HPDE6-E6E7 (cell line): ENCODE measurements around the gene RAE1.

Experiments used
- DNase-seq: peaks from one replicate; pipeline ENCODE4 v3.0.0; 2011; ENCODE audit warnings: missing footprints; ENCODE audit errors: extremely low spot score

RAE1 gene

GRCh38 chr20:57351042-57351783 is at the start of gene RAE1:
TSS of gene RAE1 (plus strand) at chr20:57351255. CDS start at chr20:57354039, 2,784 bp downstream.
- DNase-seq: peak; percentile 98

- no peak for DNase-seq
Observed at GRCh38 chr20:57306747-57307146, 44.3 kb upstream of the RAE1 start.

- DNase-seq: no peak
Observed at GRCh38 chr20:57308451-57309271, 42.4 kb upstream of the RAE1 start.

GRCh38 chr20:57309544-57310115 is 41.4 kb upstream of the RAE1 start:
- no peak for DNase-seq

- no peak for DNase-seq
Observed at GRCh38 chr20:57310821-57311514, 40.1 kb upstream of the RAE1 start.

GRCh38 chr20:57312138-57312537 is 38.9 kb upstream of the RAE1 start:
- no peak for DNase-seq

GRCh38 chr20:57313230-57313629 is 37.8 kb upstream of the RAE1 start:
- DNase-seq: no peak

GRCh38 chr20:57313951-57314350 is 37.1 kb upstream of the RAE1 start:
- no peak for DNase-seq

- DNase-seq: no peak
Observed at GRCh38 chr20:57315083-57315975, 35.7 kb upstream of the RAE1 start.

GRCh38 chr20:57315976-57316480 is 35.0 kb upstream of the RAE1 start:
- DNase-seq: no peak

- DNase-seq: no peak
Observed at GRCh38 chr20:57316795-57317201, 34.3 kb upstream of the RAE1 start.

- DNase-seq: no peak
Observed at GRCh38 chr20:57317316-57317788, 33.7 kb upstream of the RAE1 start.

GRCh38 chr20:57317789-57318371 is 33.2 kb upstream of the RAE1 start:
- no peak for DNase-seq

GRCh38 chr20:57319584-57319983 is 31.5 kb upstream of the RAE1 start:
- no peak for DNase-seq

GRCh38 chr20:57320358-57320757 is 30.7 kb upstream of the RAE1 start:
- no peak for DNase-seq

GRCh38 chr20:57321142-57321541 is 29.9 kb upstream of the RAE1 start:
- no peak for DNase-seq

- DNase-seq: no peak
Observed at GRCh38 chr20:57322476-57322875, 28.6 kb upstream of the RAE1 start.

GRCh38 chr20:57323034-57323433 is 28.0 kb upstream of the RAE1 start:
- peak; percentile 91 for DNase-seq

GRCh38 chr20:57325632-57326356 is 25.3 kb upstream of the RAE1 start:
- no peak for DNase-seq
